CD4-positive, alpha-beta T cell (primary cell): ENCODE measurements around the gene CRYBG1. TPM values are rescaled to one million over a fixed set of nuclear protein-coding genes. Genes with fewer than 3 reads are reported as not detected.

Source experiments
- ATAC-seq: fragments of 200-7000 bp; cut with Tn5 transposase; one replicate; pipeline ENCODE4 v1.10.0; 2022; ENCODE audit warnings: mild to moderate bottlenecking; ENCODE audit not compliant: poor library complexity
- CTCF ChIA-PET: fragments of 350-600 bp; sonication (Branson Sonifier 250); formaldehyde crosslinking; loops from one replicate; lab custom pipeline; 2021; ENCODE audit warnings: antibody characterized with exemption, inconsistent platforms; lab: Charles Lee
- POLR2A ChIA-PET: fragments of 350-600 bp; sonication (Branson Sonifier 250); formaldehyde crosslinking; loops from one replicate; lab custom pipeline; 2021; ENCODE audit warnings: antibody characterized with exemption, inconsistent platforms; lab: Charles Lee
- DNase-seq, 14 experiments: peaks; one replicate each; pipeline ENCODE4 v3.0.0-alpha.2; 2013 to 2020; ENCODE audit warnings: mixed read lengths in 2 of 14
- H3K27ac ChIP-seq, 2 donors: one replicate each; pipeline versions ENCODE4 v1.5.1 to v1.7.0; 2013; ENCODE audit warnings: low read length in 2 of 2, low read depth in 1 of 2, mild to moderate bottlenecking in 1 of 2
- H3K27me3 ChIP-seq, 2 experiments: 1 replicate in 1 of 2; 2 replicates in 1 of 2; pipeline versions ENCODE4 v1.6.1 to v1.7.0; 2013; ENCODE audit warnings: low read length in 2 of 2, control low read depth in 1 of 2, mild to moderate bottlenecking in 1 of 2, moderate library complexity in 1 of 2; ENCODE audit not compliant: insufficient read depth in 2 of 2, control insufficient read depth in 1 of 2
- H3K36me3 ChIP-seq: one replicate; pipeline ENCODE4 v1.6.1; 2013; ENCODE audit warnings: low read length, control low read depth; ENCODE audit not compliant: insufficient read depth
- H3K4me1 ChIP-seq: one replicate; pipeline ENCODE4 v1.6.1; 2013; ENCODE audit warnings: low read length, control low read depth; ENCODE audit not compliant: insufficient read depth
- H3K4me3 ChIP-seq: one replicate; pipeline ENCODE4 v1.5.1; 2013; ENCODE audit warnings: mild to moderate bottlenecking, low read length, moderate library complexity
- H3K9me3 ChIP-seq, 2 experiments: 1 replicate in 1 of 2; 2 replicates in 1 of 2; pipeline versions ENCODE4 v1.6.1 to v1.7.0; 2013; ENCODE audit warnings: low read length in 2 of 2, mild to moderate bottlenecking in 2 of 2, control low read depth in 1 of 2, moderate library complexity in 1 of 2; ENCODE audit not compliant: control insufficient read depth in 1 of 2, insufficient read depth in 1 of 2
- H3K27ac Mint-ChIP-seq: one replicate; pipeline ENCODE4 v1.8.0; 2020; ENCODE audit warnings: mixed read lengths
- H3K27me3 Mint-ChIP-seq: one replicate; pipeline ENCODE4 v1.8.0; 2021; ENCODE audit warnings: mixed read lengths
- H3K36me3 Mint-ChIP-seq: one replicate; pipeline ENCODE4 v1.8.0; 2021; ENCODE audit warnings: low read depth, mixed read lengths
- H3K4me1 Mint-ChIP-seq: one replicate; pipeline ENCODE4 v1.8.0; 2021; ENCODE audit warnings: low read depth, mixed read lengths
- H3K4me3 Mint-ChIP-seq: one replicate; pipeline ENCODE4 v1.8.0; 2020; ENCODE audit warnings: mild to moderate bottlenecking, mixed read lengths
- H3K9me3 Mint-ChIP-seq: one replicate; pipeline ENCODE4 v1.8.0; 2020; ENCODE audit warnings: mixed read lengths
- intact Hi-C, 2 experiments: fragments of 100-400 bp; cut with DNase I in 1 of 2; cut with micrococcal nuclease in 1 of 2; formaldehyde crosslinking; loops; one replicate each; pipeline versions ENCODE4 v1.15.1 to v1.9.0; 2023 to 2025; cut with DNase I, micrococcal nuclease
- total RNA-seq, 174 experiments: library from RNA in 2 of 174; stranded (reverse) in 2 of 174; gene quantifications; one replicate each; pipeline ENCODE4 v1.2.3 and lab custom pipeline; 2021 to 2026
- TF ChIP-seq, protein P1 (sequence below): fragments of 200-600 bp; IDR thresholded peaks from one replicate; pipeline ENCODE4 v1.8.0; 2022; ENCODE audit warnings: antibody characterized with exemption, mild to moderate bottlenecking

Gene CRYBG1
- total RNA-seq, 2 experiments from 2014 or later = 58.5 to 59.4 TPM

GRCh38 chr6:106426250-106426970, 65.9 kb downstream of the CRYBG1 start:
- POLR2A ChIA-PET = no interaction called here
- H3K36me3 Mint-ChIP-seq = no peaks in the 10 kb centered on the region

DNA sequence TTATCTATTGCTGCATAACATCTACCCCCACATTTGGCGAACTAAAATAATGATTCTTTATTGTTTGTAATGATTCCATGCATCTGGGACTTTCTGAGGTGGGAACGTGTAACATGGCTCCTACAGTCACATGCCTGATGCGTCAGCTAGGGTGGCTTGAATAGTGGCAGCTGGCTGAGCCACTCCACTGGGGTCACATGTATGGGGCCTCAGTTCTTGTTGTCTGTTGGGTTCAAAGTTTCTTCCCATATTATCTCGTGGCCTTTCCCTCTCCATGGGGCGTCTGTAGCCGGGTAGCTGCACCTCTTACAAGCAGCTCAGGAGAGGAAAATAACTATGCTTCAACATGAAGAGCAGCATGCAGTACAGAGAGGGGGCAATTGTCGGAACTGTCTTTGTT, 69.9 kb downstream of the CRYBG1 start:
- Histone ChIP-seq H3K4me3 (no peak overlapping the region), H3K27me3 (peaks cover 0 to 4% of the 10 kb centered on the region in 2 experiments), H3K36me3 (no peaks in the 10 kb centered on the region), H3K4me1 (no peaks in the 10 kb centered on the region), H3K27ac (no peak overlapping the region), H3K9me3 (no peaks in the 10 kb centered on the region)
- Mint-ChIP-seq H3K4me1 (no peaks in the 10 kb centered on the region), H3K27me3 (no peaks in the 10 kb centered on the region), H3K9me3 (no peaks in the 10 kb centered on the region), H3K27ac (no peak overlapping the region), H3K36me3 (no peaks in the 10 kb centered on the region), H3K4me3 (no peak overlapping the region)
- DNase-seq (no peak), ATAC-seq (no peak)
- intact Hi-C loops = no loop called here
- TF ChIP-seq, protein P1, sequence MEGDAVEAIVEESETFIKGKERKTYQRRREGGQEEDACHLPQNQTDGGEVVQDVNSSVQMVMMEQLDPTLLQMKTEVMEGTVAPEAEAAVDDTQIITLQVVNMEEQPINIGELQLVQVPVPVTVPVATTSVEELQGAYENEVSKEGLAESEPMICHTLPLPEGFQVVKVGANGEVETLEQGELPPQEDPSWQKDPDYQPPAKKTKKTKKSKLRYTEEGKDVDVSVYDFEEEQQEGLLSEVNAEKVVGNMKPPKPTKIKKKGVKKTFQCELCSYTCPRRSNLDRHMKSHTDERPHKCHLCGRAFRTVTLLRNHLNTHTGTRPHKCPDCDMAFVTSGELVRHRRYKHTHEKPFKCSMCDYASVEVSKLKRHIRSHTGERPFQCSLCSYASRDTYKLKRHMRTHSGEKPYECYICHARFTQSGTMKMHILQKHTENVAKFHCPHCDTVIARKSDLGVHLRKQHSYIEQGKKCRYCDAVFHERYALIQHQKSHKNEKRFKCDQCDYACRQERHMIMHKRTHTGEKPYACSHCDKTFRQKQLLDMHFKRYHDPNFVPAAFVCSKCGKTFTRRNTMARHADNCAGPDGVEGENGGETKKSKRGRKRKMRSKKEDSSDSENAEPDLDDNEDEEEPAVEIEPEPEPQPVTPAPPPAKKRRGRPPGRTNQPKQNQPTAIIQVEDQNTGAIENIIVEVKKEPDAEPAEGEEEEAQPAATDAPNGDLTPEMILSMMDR = no peak
- ChIA-PET CTCF (no interaction called here), POLR2A (no interaction called here)

More at GRCh38 chr6:106426250-106426970, 65.9 kb downstream of the CRYBG1 start:
- no peaks in the 10 kb centered on the region for H3K9me3 Mint-ChIP-seq
- Histone ChIP-seq H3K9me3 (no peaks in the 10 kb centered on the region), H3K27me3 (no peaks in the 10 kb centered on the region), H3K4me1 (no peaks in the 10 kb centered on the region), H3K36me3 (no peaks in the 10 kb centered on the region), H3K27ac (no peak overlapping the region), H3K4me3 (no peak overlapping the region)
- DNase-seq (no peak), ATAC-seq (no peak)
- intact Hi-C loops = no loop called here
- CTCF ChIA-PET = no interaction called here
- TF ChIP-seq, protein P1 = no peak
- no peak overlapping the region for H3K4me3 Mint-ChIP-seq
- no peak overlapping the region for H3K27ac Mint-ChIP-seq
- H3K4me1 Mint-ChIP-seq = no peaks in the 10 kb centered on the region
- no peaks in the 10 kb centered on the region for H3K27me3 Mint-ChIP-seq

DNA sequence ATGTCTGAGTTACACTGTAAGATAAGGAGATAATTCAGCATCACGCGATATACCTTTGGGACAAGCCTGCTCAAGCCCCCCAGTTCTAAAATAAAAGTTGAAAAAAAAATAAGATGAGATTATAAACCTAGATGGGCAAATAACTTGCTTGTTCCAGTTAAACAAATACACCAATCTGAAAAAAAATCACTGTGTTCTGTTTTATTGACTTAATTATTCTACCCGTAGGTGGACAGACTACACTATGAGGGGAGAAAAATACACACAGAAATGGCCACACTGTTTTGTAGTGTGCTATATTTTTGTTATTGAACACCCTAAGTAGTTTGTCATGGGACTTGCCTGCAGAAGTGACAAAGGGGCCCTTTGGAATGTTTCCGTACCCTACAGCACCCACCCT, 70.9 kb downstream of the CRYBG1 start:
- TF ChIP-seq, protein P1 = no peak
- Mint-ChIP-seq H3K36me3 (no peaks in the 10 kb centered on the region), H3K9me3 (no peaks in the 10 kb centered on the region), H3K27me3 (no peaks in the 10 kb centered on the region), H3K4me1 (no peaks in the 10 kb centered on the region), H3K4me3 (no peak overlapping the region), H3K27ac (no peak overlapping the region)
- H3K36me3 ChIP-seq = no peaks in the 10 kb centered on the region
- ATAC-seq (no peak), DNase-seq (no peak)
- H3K27me3 ChIP-seq = peaks cover 0 to 4% of the 10 kb centered on the region in 2 experiments
- H3K27ac ChIP-seq = no peak overlapping the region
- ChIA-PET POLR2A (no interaction called here), CTCF (no interaction called here)
- H3K4me1 ChIP-seq = no peaks in the 10 kb centered on the region
- H3K9me3 ChIP-seq = no peaks in the 10 kb centered on the region
- H3K4me3 ChIP-seq = no peak overlapping the region
- intact Hi-C loops = no loop called here
